Stimulated activated CD4-positive, alpha-beta T cell treated with anti-CD3 and anti-CD28 coated beads, Interleukin-4, amount 100 ng/mL, for 48 hours (primary cell): ENCODE results near the gene DLX4.

Source experiments
- DNase-seq, 2 donors: peaks; one replicate each; pipeline ENCODE4 v3.0.0-alpha.2; 2020; ENCODE audit warnings: low read depth in 2 of 2

DLX4 gene

DNA sequence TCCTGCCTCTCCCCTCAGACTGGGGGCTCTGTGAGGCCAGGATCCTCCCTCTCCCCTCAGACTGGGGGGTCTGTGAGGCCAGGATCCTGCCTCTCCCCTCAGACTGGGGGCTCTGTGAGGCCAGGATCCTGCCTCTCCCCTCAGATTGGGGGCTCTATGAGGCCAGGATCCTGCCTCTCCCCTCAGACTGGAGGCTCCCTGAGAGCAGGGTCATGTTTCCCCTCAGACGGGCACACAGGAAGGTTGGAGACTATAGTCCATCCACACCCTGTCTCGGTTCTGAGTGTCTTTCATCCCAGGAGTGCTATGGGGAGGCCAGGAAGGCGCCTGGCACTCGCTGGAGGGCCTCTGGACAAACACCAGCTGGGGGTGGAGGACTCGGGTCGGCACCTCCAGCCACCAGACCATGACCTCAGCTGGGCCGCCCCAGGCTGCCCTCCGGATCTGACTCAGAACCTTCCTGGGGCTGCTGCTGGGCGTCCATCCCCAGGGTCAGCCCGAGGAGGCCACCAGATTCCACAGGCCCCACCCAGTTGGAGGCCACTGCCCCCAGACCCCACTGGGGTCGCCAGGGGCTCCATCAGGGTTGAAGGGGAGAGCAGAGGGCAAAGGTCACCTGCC, 21.9 kb upstream of the DLX4 start:
- no peak for DNase-seq

DNA sequence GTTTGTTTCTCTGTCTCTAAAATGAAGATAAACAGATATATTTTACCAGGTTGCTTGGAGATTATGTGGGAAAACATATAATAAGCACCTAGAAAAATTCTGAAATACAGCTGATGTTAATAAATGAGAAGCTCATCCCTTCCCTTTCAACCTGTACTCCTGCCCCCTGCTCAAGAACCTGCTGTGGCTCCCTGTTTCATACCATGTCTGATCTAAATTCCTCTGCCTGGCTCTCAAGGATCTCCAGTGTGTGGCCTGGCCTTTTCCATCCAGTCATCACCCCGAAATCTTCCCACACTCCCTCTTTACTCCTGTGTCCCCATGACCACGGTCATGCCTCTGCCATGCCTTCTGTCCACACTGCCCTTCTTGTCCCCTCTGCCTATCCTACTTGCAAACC, 19.4 kb upstream of the DLX4 start:
- no peak for DNase-seq

DNA sequence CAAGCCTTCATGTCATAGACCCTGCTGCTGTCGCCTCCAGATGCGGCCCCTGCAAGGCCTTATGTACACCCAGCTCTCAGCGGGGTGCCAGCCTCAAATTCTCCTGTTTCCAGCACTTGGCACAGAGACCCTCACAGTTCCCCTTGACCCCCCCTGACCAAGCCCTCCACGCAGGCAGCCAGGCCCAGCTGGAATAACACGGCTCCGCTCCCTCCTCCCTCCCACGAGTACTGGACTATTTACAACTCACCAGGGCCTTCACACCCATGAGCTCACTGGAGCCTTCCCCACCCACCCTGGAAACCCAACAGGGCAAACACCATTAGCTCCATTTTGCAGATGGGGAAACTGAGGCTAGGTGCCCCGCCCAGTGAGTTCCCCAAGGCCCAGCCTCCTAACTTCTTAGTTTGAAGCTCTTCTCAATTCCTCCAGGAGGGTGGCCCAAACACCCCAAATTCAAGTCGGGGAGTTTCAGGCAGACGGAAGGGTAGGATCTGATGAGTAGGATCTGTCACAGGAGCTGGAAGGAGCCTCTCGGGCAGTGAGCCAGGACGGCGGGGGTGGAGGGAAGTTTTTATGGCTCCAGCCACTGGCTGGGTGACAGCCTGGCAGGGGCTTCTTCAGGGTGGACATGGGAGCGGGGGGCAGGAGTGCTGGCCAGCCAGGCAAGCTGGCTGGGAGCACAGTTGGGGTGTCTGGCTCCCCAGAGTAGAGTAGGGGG, 17.5 kb upstream of the DLX4 start:
- DNase-seq, result no peak

DNA sequence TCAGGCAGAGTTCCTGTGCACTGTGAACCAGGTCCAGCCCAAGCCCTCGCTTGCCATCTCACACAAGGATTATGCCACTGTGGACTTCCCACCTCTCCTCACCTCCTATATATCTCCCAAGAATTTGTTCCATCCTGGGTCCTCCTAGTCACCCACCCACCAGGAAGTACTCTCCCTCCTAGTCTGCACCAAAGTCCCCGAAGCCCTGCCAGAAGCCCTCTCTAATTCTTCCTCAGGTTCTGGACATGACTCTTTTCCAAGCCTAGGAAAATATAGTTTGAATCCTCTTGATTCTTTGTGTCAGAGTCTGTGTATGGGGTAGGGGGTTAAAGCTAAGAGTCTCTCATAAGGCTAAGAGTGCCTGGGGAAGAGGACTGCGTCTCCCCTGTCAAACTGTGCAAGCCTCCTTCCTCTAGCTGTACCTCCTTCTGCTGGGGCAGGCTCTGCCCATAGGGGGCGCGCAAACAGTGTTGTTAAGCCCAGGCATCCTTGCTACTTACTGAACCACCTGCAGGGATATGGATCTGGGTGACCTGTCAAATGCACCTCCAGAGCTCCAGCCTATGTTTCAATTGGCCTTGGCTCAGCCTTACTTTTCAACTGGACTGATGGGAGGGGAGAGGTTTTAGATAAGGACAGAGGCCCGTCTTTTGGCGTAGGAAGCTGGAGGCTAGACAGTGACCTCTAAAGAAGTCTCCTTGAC, 16.6 kb upstream of the DLX4 start:
- peak; percentile 75 to 84 for DNase-seq

DNA sequence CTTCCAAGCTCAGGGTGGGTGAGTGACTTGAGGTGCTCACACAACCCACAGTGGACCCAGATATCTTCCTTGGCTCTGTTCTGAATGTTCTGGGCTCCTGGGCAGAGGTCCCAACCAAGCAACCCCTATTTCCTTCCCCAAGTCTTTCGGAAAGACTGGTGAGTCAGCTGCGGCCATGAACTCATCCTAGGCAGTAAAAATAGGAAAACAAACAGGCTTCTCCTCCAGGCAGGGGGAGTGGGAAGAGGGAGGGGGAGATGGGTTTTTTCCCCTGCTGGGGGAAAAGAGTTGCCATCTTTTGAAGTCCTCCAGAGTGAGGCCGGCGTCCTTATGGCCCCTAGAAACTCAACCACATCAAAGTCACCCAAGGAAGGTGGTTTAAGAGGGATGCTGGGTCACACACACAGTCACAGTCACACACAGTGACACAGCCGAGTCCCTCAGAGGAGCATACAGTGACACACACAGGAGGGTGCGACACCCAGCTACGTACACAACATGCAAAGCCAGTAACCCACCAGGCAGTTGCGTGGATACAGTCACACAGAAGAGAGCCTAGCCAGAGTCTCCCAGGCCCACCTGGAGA, 16.0 kb upstream of the DLX4 start:
- no peak for DNase-seq

DNA sequence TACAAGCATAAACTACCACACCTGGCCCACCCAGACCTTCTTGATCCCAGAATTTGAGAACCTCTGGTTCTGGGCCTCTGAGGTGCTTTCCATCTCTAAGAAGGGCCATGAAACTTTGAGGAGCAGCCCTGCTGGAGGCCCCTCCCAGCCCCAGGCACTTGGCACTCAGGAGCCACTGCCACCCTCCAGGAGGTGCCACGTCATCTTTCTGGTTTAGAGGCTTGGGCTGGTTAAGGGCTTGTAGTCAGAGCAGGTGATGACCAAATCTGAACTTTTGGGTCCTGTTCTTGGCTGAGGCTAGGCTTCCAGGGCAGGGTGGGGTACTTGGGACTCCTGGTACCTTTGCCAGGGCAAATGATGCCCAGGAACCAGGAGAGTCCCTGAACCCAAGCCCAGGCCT, 13.8 kb upstream of the DLX4 start:
- no peak for DNase-seq

DNA sequence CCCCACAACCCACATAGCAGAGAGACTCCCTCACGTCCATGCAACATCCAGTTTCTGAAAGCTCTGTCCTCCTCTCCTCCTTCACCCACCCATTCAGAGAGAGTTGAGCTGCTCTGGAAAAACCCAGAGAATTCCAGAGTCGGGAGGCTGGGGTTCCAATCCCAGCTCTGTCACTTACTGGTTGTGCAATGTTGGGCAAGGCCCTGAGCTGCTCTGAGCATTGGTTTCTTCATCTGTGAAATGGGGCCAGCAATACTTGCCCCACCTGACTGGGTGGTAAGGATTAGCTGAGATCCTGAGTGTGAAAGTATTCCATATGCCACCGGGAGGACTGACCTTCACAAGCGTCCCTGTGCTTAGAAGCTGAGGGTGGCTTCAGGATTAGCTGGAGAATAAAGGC, 12.2 kb upstream of the DLX4 start:
- DNase-seq, result no peak

DNA sequence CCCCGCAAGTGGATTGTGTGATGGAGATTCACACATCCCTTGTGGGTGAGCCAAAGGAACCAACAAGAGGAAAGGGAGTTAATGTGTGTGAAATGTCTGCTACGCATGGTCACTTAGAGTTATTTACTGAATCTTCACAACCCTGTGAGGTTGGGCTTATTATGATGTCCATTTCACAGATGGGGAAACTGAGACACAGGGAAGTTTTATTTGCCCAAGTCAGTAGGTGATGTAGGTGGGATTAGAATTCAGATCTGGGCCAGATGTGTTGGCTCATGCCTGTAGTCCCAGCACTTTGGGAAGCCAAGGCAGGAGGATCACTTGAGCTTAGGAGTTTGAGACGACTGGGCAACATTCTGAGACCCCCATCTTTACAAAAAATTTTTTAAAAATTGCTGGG, 11.6 kb upstream of the DLX4 start:
- DNase-seq, result no peak

DNA sequence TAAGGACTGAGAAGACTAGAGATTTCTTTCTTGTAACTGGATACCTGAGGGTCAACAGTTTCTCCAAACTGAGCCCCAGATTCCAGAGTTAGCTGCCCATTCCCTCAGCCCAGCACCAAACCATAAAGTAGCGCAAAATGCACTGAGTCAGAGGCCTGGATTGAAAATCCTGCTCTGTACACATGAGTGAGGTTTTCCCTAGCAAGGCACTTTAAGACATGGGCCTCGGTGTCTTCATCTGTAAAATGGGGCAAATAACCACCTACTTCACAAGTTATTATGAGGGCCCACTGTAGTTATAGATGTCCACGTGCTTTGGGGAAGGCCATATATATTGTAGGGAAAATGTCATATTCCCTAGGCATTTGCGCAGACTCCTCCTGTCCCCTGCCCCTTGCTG, 10.3 kb upstream of the DLX4 start:
- no peak for DNase-seq

DNA sequence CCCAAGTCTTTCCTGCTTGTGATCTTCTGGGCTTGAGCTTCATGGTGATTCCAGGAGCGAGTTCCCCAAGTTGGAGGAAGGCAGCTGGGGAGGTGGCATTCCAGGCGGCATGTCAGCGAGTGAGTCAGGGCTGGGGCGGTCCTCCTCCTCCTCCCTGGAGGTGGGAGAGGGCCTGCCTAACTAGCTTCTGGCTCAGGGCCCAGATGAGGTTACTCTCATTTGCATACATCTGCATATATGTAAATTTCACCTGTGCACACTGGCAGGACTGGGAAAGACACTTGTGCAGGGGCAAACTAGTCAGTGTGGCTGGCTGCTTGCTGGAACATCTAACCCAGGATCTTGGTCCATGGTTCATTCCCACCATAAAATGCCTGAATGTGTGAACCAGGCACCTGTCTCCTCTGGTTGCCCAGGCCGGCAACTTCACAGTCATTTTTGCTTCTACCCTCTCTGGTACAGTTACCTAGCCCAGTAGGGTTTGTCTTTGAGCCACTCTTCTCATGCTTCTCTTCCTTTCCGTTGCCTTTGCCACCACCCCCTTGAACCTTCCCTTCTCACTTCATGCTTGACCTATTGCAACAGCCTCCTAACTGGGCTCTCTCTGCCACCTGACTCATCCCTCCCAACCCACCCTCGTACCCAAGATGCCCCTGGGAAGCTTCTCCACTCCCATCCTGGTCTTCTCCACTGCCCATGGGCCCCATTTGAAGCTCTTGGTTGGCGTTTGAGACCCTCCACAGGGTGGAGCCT, 9.6 kb upstream of the DLX4 start:
- DNase-seq, result no peak

DNA sequence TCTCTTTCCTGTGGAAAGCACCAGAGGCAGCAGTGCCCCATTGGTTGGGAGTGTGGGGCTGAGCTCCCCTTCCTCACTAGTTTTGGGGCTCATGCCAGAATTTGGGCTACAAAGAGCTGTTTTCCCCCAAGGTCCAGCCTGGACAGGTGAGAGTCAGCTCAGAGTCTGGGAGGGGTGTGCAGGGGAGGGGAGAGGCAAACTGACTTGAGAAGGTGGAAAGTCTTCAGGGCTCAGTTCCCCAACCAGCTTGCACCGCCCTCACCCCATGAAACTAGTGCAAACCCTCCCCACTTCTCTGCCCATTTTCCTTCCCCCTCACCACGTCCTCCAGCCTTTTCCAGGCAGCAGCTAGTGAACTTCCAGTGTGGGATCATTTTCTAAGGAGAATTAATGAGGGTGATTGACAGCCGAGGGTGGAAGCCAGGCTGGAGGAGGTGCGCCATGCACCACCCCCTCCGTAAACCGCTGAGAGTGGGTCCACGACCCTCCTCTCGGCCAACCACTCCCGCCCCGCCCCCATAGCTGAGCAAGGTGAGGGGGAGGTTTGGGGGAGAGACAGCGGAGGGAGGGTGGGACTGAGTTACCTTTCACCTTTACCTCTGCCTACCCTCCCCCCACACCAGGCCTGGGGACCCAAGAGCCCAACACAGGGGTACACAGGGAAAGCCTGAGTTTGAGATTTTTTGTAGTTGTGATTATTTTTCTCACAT, 6.2 kb upstream of the DLX4 start:
- no peak for DNase-seq

DNA sequence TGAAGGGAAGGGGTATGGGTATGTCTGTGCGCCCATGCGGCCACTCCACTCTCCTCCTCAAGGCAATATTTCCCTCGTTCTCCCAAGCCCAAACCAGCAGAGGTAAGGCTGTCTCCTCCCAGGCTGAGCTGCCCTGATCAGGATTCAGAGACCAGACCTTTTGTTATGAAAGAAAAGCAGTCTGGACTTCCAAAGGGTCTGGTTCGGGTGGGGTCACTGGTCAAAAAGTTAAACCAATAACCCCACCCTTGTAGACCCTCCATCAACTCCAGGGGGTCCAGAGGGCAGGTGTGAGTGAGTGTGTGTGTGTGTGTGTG, 5.7 kb upstream of the DLX4 start:
- no peak for DNase-seq

DNA sequence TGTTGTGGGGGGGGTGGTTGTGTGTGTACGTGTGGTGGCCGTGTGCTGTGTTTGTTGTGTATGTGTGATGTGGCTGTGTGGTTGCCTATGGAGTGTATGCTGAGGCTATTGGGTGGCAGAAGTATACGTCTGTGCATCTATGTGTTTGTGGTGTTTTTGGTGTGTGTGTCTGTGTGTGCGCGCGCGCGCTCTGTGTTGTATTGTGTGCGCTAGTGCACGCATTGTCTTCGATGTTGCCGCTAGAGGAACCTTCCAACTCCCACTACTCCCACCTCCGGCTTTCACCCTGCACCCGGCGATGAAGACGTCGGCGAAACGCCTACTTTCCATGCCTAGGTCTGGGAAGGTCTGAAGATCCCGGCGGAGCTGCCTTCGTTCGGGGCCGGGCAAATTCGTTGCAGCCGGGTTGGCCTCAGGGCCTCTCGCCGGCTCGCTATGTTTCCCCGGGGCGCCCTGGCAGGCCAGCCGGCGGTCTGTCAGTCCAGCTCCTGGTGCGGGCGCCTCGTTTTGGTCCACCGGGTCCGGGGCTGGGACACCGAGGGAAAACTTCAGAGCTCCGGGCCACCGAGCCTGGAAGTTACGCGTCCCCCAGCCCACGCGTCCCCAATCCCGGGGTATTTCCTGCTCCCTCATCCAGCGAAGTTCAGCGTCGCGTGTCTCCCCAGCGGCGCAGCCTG, 5.2 kb upstream of the DLX4 start:
- DNase-seq, result no peak

DNA sequence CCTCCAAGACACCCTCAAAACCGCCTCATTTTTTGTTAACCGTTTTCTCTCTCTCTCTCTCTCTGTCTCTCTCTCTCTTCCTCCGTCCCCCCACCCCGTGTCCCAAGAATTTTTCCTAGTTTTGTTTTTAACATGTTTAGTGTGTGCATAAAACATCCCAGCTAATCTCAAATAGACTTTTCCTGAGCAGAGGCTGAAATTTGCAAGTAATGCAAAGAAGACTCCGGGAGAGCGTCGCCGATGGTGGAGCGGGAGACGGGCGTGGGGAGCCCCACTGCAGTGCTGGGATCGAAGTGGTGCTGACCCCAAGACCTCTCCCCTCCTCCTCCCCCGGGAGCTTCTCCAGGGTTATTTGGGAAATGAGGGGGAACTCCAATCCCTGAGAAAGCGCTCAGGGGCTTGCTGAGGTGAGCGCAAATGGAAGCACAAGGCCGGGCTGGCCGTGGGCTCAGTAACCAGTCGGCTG, 4.7 kb upstream of the DLX4 start:
- DNase-seq, result no peak

DNA sequence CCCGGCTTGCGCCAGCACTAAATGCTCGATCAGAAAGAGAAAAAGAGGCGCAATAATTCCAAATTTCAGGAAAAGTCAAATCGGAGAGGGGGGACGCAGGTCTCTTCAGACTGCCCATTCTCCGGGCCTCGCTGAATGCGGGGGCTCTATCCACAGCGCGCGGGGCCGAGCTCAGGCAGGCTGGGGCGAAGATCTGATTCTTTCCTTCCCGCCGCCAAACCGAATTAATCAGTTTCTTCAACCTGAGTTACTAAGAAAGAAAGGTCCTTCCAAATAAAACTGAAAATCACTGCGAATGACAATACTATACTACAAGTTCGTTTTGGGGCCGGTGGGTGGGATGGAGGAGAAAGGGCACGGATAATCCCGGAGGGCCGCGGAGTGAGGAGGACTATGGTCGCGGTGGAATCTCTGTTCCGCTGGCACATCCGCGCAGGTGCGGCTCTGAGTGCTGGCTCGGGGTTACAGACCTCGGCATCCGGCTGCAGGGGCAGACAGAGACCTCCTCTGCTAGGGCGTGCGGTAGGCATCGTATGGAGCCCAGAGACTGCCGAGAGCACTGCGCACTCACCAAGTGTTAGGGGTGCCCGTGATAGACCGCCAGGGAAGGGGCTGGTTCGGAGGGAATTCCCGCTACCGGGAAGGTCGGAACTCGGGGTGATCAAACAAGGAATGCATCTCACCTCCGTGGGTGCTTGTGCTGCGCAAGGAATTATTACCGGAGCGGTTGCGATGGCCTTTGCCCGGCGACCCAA, 4.0 kb upstream of the DLX4 start:
- no peak for DNase-seq

DNA sequence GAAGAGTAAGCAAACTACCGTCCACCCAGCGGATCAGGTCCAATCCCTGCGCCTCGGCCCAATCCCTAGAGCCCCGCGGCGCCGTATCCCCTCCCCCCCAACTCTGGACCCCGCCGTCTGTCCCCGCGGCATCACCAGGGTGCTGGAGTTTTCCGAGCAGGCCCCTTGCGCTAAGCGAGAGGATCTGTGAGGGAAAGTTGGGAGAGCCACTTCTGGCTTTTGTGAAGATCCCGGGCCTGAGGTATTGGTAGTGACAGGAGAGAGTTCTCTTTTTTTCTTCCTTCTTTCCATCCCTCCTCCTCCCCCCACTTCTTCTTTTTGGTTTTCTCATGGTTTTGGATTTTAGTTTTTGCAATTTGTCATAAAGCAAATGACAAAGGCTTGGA, 3.5 kb upstream of the DLX4 start:
- no peak for DNase-seq

DNA sequence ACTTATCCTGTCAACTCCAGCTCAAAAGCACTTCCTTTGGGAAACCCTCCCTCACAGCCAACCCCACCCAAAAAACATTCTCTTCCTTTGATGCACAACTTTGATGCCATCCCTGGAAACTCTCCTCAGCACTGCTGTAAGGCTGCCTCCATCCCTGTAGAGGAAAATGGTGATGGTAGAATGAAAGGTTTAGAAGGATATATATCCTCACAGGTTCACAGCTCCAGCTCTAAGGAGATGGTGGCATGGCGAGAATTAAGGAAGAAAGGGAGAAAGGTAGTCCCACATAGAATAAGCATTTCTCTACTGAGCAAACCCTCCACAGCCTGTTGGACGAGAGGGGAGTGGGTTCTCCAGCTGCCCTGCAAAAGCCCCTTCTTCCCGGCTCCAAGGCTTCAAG, 2.2 kb upstream of the DLX4 start:
- no peak for DNase-seq

DNA sequence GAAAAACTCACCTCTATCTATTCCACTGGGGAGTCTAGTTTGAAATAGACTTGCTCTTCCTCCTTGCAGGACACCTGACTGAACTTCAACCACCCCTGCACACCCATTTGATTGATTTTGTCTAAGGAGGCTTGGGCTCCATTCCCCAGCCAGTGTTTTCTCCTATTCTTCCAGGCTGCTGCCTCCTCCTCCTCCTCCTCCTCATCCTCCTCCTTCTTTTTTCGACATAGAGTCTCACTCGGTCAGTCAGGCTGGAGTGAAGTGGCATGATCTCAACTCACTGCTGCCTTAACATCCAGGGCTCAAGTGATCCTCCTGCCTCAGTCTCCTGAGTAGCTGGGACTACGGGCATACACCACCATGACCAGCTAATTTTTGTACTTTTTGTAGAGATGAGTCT, 1.8 kb upstream of the DLX4 start:
- no peak for DNase-seq

DNA sequence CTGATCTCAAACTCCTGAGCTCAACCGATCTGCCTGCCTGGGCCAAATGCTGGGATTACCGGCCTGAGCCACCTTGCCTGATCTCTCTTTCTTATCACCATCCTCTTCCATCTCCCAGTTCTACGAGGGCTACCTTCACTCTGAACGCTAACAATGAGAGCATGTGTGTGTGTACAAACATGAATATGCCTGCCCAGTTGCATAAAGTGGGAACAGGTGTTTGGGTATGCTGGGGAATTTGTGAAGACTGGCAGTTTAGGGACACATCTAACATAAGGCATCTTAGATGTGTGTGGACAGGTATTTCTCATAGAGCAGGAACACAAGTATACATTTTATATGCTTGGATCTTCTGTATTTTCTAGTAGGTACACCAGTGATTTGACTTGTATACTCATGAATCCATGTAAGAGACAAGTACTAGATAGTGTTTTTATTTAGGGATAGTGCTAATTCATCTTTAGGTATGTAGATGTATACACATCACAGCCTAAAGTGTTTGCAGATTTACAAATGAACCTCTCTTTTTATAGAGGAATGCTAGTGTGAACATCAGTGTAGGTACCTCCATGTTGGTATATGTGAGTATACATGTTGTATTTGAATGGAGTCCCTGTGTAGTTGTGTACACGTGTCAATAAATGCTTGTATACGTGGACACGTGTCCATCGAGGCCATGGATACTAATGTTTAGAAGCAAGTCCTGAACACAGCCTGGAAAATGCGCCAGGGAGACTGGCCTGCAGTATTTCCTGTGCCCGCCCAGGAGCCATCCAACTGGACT, 1.2 kb upstream of the DLX4 start:
- DNase-seq, result no peak
